GM10266 (cell line): Measurements from ENCODE around the gene NABP2.

Experiments used
- DNase-seq: peaks from one replicate; pipeline ENCODE4 v3.0.0; 2012; ENCODE audit errors: extremely low spot score
- TF ChIP-seq, protein P1 (sequence below): IDR thresholded peaks from 2 replicates; pipeline ENCODE4 v1.5.1; 2012; ENCODE audit warnings: mild to moderate bottlenecking, low read depth; ENCODE audit not compliant: control insufficient read depth, insufficient read depth; ENCODE audit errors: missing control alignments

The NABP2 gene

GRCh38 chr12:56244494-56244893 lies 20.4 kb downstream of the NABP2 start:
- TF ChIP-seq, protein P1, sequence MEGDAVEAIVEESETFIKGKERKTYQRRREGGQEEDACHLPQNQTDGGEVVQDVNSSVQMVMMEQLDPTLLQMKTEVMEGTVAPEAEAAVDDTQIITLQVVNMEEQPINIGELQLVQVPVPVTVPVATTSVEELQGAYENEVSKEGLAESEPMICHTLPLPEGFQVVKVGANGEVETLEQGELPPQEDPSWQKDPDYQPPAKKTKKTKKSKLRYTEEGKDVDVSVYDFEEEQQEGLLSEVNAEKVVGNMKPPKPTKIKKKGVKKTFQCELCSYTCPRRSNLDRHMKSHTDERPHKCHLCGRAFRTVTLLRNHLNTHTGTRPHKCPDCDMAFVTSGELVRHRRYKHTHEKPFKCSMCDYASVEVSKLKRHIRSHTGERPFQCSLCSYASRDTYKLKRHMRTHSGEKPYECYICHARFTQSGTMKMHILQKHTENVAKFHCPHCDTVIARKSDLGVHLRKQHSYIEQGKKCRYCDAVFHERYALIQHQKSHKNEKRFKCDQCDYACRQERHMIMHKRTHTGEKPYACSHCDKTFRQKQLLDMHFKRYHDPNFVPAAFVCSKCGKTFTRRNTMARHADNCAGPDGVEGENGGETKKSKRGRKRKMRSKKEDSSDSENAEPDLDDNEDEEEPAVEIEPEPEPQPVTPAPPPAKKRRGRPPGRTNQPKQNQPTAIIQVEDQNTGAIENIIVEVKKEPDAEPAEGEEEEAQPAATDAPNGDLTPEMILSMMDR = no peak

GRCh38 chr12:56247923-56248322 lies 23.8 kb downstream of the NABP2 start:
- TF ChIP-seq, protein P1 = no peak

More at GRCh38 chr12:56244494-56244893, 20.4 kb downstream of the NABP2 start:
- no peak for DNase-seq

DNA sequence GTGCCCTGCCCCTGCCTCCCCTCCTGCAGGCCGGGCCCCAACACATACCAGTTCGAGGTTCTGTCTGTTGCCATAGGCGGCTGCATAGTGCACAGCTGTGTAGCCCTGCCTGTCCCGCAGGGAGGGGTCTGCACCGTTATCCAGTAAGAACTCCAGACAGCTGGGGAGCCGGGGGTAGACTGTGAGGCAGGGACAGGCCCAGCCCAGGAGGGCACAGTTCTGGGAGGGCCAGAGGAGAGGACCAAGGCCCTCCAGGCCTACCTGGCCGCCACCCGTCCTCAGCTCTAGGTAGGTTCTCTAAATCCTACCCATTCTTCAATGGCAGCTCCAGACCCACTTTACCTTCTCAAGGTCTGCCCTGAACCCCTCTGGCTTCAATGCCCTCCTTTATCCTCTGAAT lies 24.6 kb downstream of the NABP2 start:
- TF ChIP-seq, protein P1 = no peak
- DNase-seq = no peak

More at GRCh38 chr12:56247923-56248322, 23.8 kb downstream of the NABP2 start:
- no peak for DNase-seq

DNA sequence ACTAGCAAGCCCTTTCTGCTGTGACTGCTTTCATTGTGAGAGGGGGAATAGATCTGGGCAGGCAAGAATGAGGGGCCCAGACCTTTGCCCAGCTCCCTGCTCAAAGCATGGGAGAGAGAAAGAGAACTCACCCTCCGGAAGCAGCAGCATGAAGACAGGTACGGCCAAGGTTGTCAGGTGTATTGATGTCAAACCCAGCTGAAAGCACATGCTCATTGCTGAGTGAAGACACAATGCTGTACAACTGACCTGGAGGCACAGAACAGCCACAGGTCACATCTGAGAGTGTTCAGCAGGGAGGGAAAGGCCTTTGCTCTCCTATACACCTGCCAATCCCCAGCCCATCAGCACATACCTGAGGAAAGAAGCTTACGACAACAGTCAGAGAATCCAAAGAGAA lies 28.5 kb downstream of the NABP2 start:
- no peak for DNase-seq
- TF ChIP-seq, protein P1 = no peak

- no peak for DNase-seq
- TF ChIP-seq, protein P1 = no peak
These were observed 28.9 kb downstream of the NABP2 start for GRCh38 chr12:56253091-56253490.

- TF ChIP-seq, protein P1 = no peak
- DNase-seq = no peak
These were observed 31.5 kb downstream of the NABP2 start for GRCh38 chr12:56255671-56256070.

DNA sequence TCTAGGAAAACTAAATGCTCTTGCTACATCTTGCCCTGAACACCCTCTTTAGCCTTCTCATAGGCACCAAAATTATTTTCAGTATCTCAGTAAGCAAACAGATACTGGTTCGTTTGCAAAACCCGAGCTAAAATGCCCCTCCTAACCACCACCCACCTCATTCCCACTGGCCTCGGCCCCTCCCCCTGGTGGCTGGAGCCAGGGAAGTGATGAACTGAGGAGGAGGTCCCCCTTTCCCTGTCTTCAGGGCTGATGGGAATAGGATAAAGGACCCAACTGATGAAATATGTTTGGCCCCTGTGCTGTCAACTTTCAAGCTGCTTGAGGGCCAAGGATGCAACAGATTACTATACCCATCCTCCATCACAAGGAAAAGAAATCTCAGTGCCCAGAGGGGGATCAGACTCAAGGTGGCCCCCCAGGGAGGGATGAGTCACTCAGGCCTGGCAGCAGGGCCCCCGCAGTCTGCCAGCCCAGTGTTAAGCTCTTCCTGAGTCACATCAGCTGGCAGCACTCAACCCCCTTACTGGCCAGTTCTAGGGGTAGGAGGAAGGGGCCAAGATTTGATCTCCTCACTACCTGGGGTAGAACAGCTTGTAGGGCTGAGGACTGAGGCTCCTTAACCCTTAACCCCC lies 32.3 kb downstream of the NABP2 start:
- DNase-seq = no peak
- TF ChIP-seq, protein P1 = no peak
